ENCODE results near the gene CCNO. TPM values are rescaled to one million over a fixed set of nuclear protein-coding genes. Genes with fewer than 3 reads are reported as not detected.

Gene CCNO
- not detected for total RNA-seq

GRCh38 chr5:55232985-55233928 lies at the start of gene CCNO:
Gene CCNO, minus strand, starts transcription at chr5:55233608. Its CDS starts 85 bp downstream, at chr5:55233523.

GRCh38 chr5:55226934-55227663 lies 6.3 kb downstream of the CCNO start, which contains the start of gene MCIDAS:
Gene MCIDAS, minus strand, starts transcription at chr5:55227315. Its CDS starts 177 bp downstream, at chr5:55227138.

Other genes starting within 250 kb of the CCNO start
- not detected for gene ESM1, start 248.0 kb downstream of the CCNO start, total RNA-seq
- gene GZMK, start 209.4 kb downstream of the CCNO start, total RNA-seq, result 1 to 10 TPM; 1.3 TPM
- gene GZMA, start 131.0 kb downstream of the CCNO start, total RNA-seq, result 100 to 1,000 TPM; 160 to 170 TPM
- not detected for gene GPX8, start 73.4 kb downstream of the CCNO start, total RNA-seq
- gene CDC20B, start 60.4 kb downstream of the CCNO start, total RNA-seq, result not detected
- gene MCIDAS, start 6.3 kb downstream of the CCNO start, total RNA-seq, result not detected
- 10 to 100 TPM; 13.8 to 17.1 TPM for gene DHX29, start 74.1 kb upstream of the CCNO start, total RNA-seq
- gene MTREX, start 74.4 kb upstream of the CCNO start, total RNA-seq, result 10 to 100 TPM; 58.3 to 67.7 TPM

Data from activated naive CD4-positive, alpha-beta T cell treated with anti-CD3 and anti-CD28 coated beads, Interleukin-2, amount 10 ng/mL, durations not matched to agents 5 hours and 36 hours (primary cell).